K562 (cell line): ENCODE results near the gene RASIP1. TPM values are rescaled to one million over a fixed set of nuclear protein-coding genes. Genes with fewer than 3 reads are reported as not detected.

Experiments used
- ATF7 ChIP-seq: fragments of 450-650 bp; IDR thresholded peaks from 2 replicates; pipeline ENCODE4 v1.7.1; 2014; ENCODE audit warnings: mild to moderate bottlenecking, moderate library complexity
- EP400 ChIP-seq: fragments of 450-650 bp; IDR thresholded peaks from 2 replicates; pipeline ENCODE4 v1.6.1; 2017; ENCODE audit warnings: antibody characterized with exemption, mild to moderate bottlenecking, moderate library complexity
- ESRRA ChIP-seq: fragments of 450-650 bp; IDR thresholded peaks from 2 replicates; pipeline ENCODE4 v1.6.1; 2014; ENCODE audit warnings: low read depth, mild to moderate bottlenecking, moderate library complexity, borderline replicate concordance
- GTF2F1 ChIP-seq: IDR thresholded peaks from 2 replicates; pipeline ENCODE4 v1.6.1; 2011; ENCODE audit warnings: low read depth, low read length, improper control_type of control experiment
- HMGN3 ChIP-seq: IDR thresholded peaks from 2 replicates; pipeline ENCODE4 v1.6.1; 2011; ENCODE audit warnings: borderline replicate concordance, low read depth, mild to moderate bottlenecking, mixed read lengths, low read length; ENCODE audit not compliant: insufficient read length; ENCODE audit errors: extremely low read depth
- KDM4B ChIP-seq, 2 experiments: fragments of 450-650 bp in 1 of 2; sonication (generic) in 1 of 2; IDR thresholded peaks; 2 replicates each; pipeline ENCODE4 v1.6.1; 2016 to 2017; ENCODE audit warnings: borderline replicate concordance in 2 of 2, antibody characterized with exemption in 1 of 2, low read depth in 1 of 2, mild to moderate bottlenecking in 1 of 2
- MITF ChIP-seq: IDR thresholded peaks from 2 replicates; pipeline ENCODE4 v1.6.1; 2014; ENCODE audit warnings: antibody characterized with exemption
- NCOA2 ChIP-seq, 2 experiments: fragments of 450-650 bp; IDR thresholded peaks; 2 replicates each; pipeline ENCODE4 v1.6.1; 2018; ENCODE audit warnings: mild to moderate bottlenecking in 2 of 2, moderate library complexity in 1 of 2; ENCODE audit not compliant: partially characterized antibody in 2 of 2
- NRF1 ChIP-seq, 2 experiments: fragments of 450-650 bp; IDR thresholded peaks in 1 of 2; conservative IDR thresholded peaks in 1 of 2; 2 replicates each; pipeline ENCODE4 v1.6.1; 2014; ENCODE audit warnings: mild to moderate bottlenecking in 2 of 2
- RCOR1 ChIP-seq, 2 experiments: IDR thresholded peaks; 2 replicates each; pipeline ENCODE4 v1.6.1; 2012; ENCODE audit warnings: low read depth in 2 of 2, low read length in 2 of 2, borderline replicate concordance in 1 of 2, improper control_type of control experiment in 1 of 2
- SMC3 ChIP-seq: conservative IDR thresholded peaks from 2 replicates; pipeline ENCODE4 v1.6.1; 2011; ENCODE audit warnings: low read depth, low read length, improper control_type of control experiment; ENCODE audit not compliant: insufficient read depth
- VEZF1 ChIP-seq: fragments of 200-800 bp; sonication (Bioruptor generic); IDR thresholded peaks from 2 replicates; pipeline ENCODE4 v1.6.1; 2017; ENCODE audit warnings: missing genetic modification characterization, missing compliant biosample characterization
- ZNF175 ChIP-seq: fragments of 200-800 bp; sonication (Bioruptor generic); IDR thresholded peaks from 2 replicates; pipeline ENCODE4 v1.6.1; 2016; ENCODE audit warnings: low read depth, mild to moderate bottlenecking, missing genetic modification characterization, missing compliant biosample characterization
- ZNF24 ChIP-seq: fragments of 450-650 bp; IDR thresholded peaks from 2 replicates; pipeline ENCODE4 v1.6.1; 2016
- ZNF253 ChIP-seq: fragments of 250-450 bp; sonication (Bioruptor Pico); conservative IDR thresholded peaks from 2 replicates; pipeline ENCODE4 v1.6.1; 2021; ENCODE audit warnings: mild to moderate bottlenecking
- ZNF384 ChIP-seq: IDR thresholded peaks from 2 replicates; pipeline ENCODE4 v1.6.1; 2012; ENCODE audit warnings: low read depth, low read length, improper control_type of control experiment
- ZNF407 ChIP-seq: fragments of 450-650 bp; IDR thresholded peaks from 2 replicates; pipeline ENCODE4 v1.6.1; 2016; ENCODE audit warnings: low read depth
- polyA plus RNA-seq, 8 experiments: library from polyadenylated mRNA; depleted of rRNA in 4 of 8; stranded (reverse) in 5 of 8; unstranded in 3 of 8; fragments of >200 nt; fragmentation: Nextera tagmentation in 2 of 8; fragmentation: Illumina TruSeq in 1 of 8; extraction: Ambion mirVana in 2 of 8; extraction: Trizol in 1 of 8; gene quantifications; 2 replicates each; pipeline versions ENCODE4 v1.2.1 to v1.2.3, GENCODE V29; 2011 to 2014; ENCODE audit warnings: inconsistent platforms in 1 of 8, missing spikeins in 1 of 8
- total RNA-seq, 7 experiments: library from RNA; depleted of rRNA in 6 of 7; stranded (reverse); fragments of >200 nt in 6 of 7; fragmentation: Illumina TruSeq in 2 of 7; extraction: Trizol in 2 of 7; gene quantifications; 2 replicates each; pipeline versions ENCODE4 v1.2.1 to v1.2.3, GENCODE V29; 2011 to 2021; ENCODE audit warnings: low replicate concordance in 1 of 7

Gene RASIP1
- total and polyA plus RNA-seq, 9 of the 15 experiments (the other 6 are each of a cell fraction or from before 2014, with no cell fraction given): 0.20 to 4.7 (median 1.5) TPM

- TF ChIP-seq ZNF407: no peak
- 0 out of 4 replicates have a peak, but pooled peaks of 1 of the 2 experiments have one; percentile 9 for TF ChIP-seq NRF1 (conservative IDR thresholded peaks at IDR 0.05 in 1 of 2, IDR thresholded peaks at IDR 0.05 in 1 of 2)
- TF ChIP-seq ATF7: peak; percentile 50
- TF ChIP-seq KDM4B (IDR thresholded peaks at IDR 0.05; ENCODE audit: borderline replicate concordance in 2 of 2, low read depth in 1 of 2): no peak
- TF ChIP-seq ZNF253: no peak
- TF ChIP-seq ZNF175 (CRISPR knock-in tag): no peak
- TF ChIP-seq HMGN3: no peak
- TF ChIP-seq VEZF1 (CRISPR knock-in tag): peak; percentile 65
- peak; percentile 26; the same call in 1 of the 2 replicates for TF ChIP-seq ZNF24
- peak in 1 of 2 experiments; percentile 59; a peak in 2 of 4 replicates for TF ChIP-seq RCOR1 (IDR thresholded peaks at IDR 0.05; ENCODE audit: borderline replicate concordance in 1 of 2, low read depth in 2 of 2, low read length in 2 of 2)
- TF ChIP-seq ESRRA: peak; percentile 49; the same call in 1 of the 2 replicates
- no peak for TF ChIP-seq NCOA2 (IDR thresholded peaks at IDR 0.05; ENCODE audit: partially characterized antibody in 2 of 2)
- TF ChIP-seq ZNF384: peak; percentile 46; the same call in 1 of the 2 replicates
- TF ChIP-seq GTF2F1: no peak
- peak; percentile 85 for TF ChIP-seq SMC3
- peak; percentile 58 for TF ChIP-seq EP400
- no peak for TF ChIP-seq MITF
Observed at GRCh38 chr19:48784527-48784926, 44.1 kb upstream of the RASIP1 start (continued).
